Aortic smooth muscle cell (primary cell): ENCODE measurements around the gene CBFA2T3. TPM values are rescaled to one million over a fixed set of nuclear protein-coding genes. Genes with fewer than 3 reads are reported as not detected.

Experiments used
- total RNA-seq: library from RNA; depleted of rRNA; stranded (reverse); fragments of >200 nt; gene quantifications from 2 replicates; pipeline ENCODE4 v1.2.3, GENCODE V29; 2014

Gene CBFA2T3
- total RNA-seq, result 0.06 TPM in 1 of 2 replicates, not detected in the other

GRCh38 chr16:88977018-88977811, at the start of gene CBFA2T3:
Gene CBFA2T3, minus strand, starts transcription at chr16:88977207. Its CDS starts 400 bp downstream, at chr16:88976807.

DNA sequence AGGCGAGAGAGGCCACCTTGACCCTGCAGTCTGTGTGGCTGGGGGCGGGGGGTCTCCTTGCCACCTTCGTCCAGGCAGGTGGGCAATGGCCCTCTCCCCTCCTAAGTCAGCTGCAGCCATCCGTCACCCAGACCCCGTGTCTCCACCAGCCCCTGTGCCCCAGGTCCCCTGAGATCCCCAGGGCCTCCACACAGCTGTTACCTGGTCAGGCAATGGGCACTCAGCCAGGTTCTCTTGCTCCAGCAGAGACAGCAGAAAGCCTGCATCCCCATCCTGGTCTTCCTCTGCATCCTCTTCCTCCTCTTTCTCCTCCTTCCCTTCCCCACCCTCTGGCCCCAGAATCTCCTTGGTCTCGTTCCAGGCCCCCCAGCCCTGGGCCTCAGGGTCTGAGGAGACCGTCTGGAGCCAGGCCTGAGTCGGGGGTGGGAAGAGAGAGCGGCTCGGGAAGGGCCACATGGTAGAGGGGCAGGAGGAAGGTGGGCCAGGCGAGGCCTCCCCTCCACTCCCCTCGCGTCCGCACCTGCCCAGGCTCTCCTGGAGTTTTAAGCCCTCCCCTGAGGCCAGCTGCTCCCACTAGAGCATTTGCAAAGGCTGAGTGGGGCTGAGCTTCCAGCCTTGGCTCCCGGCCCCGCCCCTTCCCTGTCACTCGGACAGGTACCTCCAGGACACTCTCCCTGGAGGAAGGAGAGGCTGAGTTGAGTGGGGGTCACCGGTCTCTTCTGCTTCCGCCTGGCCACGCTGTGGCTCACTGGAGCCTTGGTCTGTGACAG, 110.7 kb downstream of the CBFA2T3 start, which contains the start of gene PABPN1L:
Gene PABPN1L (minus strand): TSS at position 510 of the 770 bp plus-strand sequence. CDS start 54 bp downstream, at position 456.

GRCh38 chr16:88856828-88857727, 119.9 kb downstream of the CBFA2T3 start, which contains the start of the genes GALNS and TRAPPC2L:
Gene GALNS, minus strand, starts transcription at chr16:88856947. Its CDS starts 70 bp downstream, at chr16:88856877.
Gene TRAPPC2L, plus strand, starts transcription at chr16:88857127. Its CDS starts 24 bp downstream, at chr16:88857151.

Other genes with a start within 250 kb of the CBFA2T3 start
- 190 and 217 TPM in 2 replicates for gene PIEZO1, start 192.0 kb downstream of the CBFA2T3 start, total RNA-seq
- 5.0 and 12.3 TPM in 2 replicates for gene CDT1, start 173.4 kb downstream of the CBFA2T3 start, total RNA-seq
- gene APRT, start 165.3 kb downstream of the CBFA2T3 start, total RNA-seq, result 64.6 and 70.0 TPM in 2 replicates
- 17.2 and 19.8 TPM in 2 replicates for gene GALNS, start 120.3 kb downstream of the CBFA2T3 start, total RNA-seq
- 78.0 and 90.4 TPM in 2 replicates for gene TRAPPC2L, start 120.1 kb downstream of the CBFA2T3 start, total RNA-seq
- gene PABPN1L, start 110.5 kb downstream of the CBFA2T3 start, total RNA-seq, result not detected in 2 replicates
- 15.3 and 18.8 TPM in 2 replicates for gene ACSF3, start 116.6 kb upstream of the CBFA2T3 start, total RNA-seq
- 0.68 and 0.92 TPM in 2 replicates for gene CDH15, start 194.5 kb upstream of the CBFA2T3 start, total RNA-seq
- 0.13 and 0.25 TPM in 2 replicates for gene SLC22A31, start 223.3 kb upstream of the CBFA2T3 start, total RNA-seq
- 7.8 and 13.7 TPM in 2 replicates for gene ZNF778, start 240.5 kb upstream of the CBFA2T3 start, total RNA-seq